ENCODE data around the gene NKX3-2.

Gene NKX3-2

DNA sequence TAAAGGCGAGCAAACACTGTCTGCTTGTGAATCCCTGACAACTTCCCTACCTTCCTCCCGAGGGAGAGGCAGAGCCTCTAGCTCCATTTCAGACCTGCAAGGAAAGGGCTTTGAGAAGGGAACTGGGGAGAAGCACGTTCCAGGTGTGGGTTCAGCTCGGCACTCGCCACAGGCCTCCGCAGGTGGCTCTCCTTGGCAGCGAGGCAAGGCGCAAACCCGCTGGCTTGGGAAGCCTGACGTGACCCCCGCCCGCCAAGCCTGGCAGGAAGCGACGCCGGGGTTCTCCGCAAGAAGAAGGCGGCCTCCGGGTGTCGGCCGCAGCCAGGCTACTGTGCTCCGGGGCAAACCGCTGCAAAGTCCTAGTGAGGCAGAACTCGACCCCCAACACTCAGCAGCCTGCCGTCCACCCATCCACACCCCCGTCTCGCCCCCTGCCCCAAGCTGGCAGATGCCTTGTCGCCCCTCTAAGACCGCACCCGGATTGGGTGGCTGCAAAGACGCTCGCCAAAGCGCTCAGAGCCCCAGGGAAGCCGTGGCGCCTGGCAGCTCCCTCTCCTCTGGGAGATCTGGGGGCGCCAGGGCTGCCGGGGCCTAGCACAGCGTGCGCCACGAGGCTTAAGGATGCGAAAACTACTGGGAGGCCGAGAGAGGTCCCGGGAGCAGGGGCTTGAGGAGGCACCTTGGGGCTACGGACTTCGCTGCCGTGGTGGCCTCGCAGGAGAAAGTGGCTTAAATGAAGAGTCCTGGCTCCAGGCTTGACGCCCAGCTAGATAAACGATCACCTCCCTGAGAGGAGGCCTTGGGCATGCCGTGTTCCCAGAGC is 21.8 kb downstream of the NKX3-2 start:
- no peak for TF ChIP-seq GATA1 (IDR thresholded peaks at IDR 0.05; ENCODE audit: low read depth, low read length)
- no peak for TF ChIP-seq POLR2A (IDR thresholded peaks at IDR 0.05; ENCODE audit: low read length)
- no peak for DNase-seq

DNA sequence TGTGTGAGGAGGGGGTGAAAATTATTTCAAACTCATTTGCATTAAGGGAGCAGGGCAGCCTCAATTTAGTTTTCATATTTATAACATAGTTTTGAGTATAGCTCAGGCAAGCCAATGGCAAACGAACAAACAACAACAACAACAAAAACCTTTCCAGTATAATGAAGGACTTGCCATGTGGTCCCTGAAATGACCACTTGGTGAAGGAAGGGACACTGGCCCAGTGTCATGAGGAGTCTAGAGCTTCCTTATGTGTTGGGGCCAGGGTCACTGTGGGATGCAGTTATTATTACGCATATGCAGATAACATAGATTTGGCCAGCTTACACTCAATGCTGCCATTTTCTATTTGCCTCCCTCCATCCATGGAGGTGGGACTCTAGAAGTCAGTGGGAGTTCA is 23.3 kb downstream of the NKX3-2 start:
- no peak for DNase-seq
- TF ChIP-seq POLR2A (IDR thresholded peaks at IDR 0.05; ENCODE audit: low read length): no peak
- no peak for TF ChIP-seq GATA1 (IDR thresholded peaks at IDR 0.05; ENCODE audit: low read depth, low read length)

DNA sequence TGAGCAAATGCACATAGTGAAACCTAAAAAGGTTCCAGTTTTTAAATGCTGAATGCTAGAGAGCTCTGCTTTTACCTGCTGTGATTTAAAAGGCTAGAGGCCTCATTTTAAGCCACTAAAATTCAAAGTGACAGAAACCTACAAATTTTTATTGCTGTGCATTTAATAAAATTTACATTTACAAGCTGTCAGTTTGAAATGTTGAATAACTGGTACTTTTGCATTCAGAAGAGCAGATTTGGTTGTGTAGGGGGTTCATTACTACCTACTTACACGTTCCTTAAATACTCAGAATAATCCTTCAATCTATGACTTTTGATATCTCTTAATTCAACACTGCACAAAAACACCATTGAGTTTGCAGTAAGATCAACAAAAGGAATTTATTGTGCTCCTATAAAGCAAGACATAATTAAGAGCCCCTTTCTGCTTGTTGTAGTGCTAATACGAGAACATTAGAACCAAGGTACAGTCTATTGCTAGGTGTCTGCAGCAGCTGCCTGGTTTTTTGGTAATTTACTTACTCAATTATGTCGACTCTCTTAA is 27.9 kb downstream of the NKX3-2 start:
- TF ChIP-seq POLR2A (IDR thresholded peaks at IDR 0.05; ENCODE audit: low read length) (no peak), GATA1 (IDR thresholded peaks at IDR 0.05; ENCODE audit: low read depth, low read length) (no peak)
- no peak for DNase-seq

DNA sequence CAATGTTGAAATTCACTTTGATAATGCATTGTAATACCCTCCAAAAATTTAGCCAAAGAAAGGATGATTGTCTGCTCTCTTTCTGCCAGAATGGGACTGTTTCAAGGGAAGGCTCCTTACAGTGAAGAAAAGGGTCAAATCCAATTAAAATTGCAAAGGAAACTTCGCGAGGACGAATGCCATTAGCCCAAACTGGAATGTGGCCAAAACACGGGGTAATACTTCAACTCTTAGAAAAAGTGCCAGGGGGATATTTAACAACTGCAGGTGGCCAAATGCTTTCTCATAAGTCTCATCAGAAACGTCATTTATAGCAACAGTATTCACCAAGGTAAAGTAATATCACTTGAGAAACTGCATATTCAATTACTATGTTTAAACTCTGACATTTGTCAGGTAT is 29.0 kb downstream of the NKX3-2 start:
- TF ChIP-seq POLR2A (IDR thresholded peaks at IDR 0.05; ENCODE audit: low read length) (no peak), GATA1 (IDR thresholded peaks at IDR 0.05; ENCODE audit: low read depth, low read length) (no peak)
- DNase-seq: no peak

DNA sequence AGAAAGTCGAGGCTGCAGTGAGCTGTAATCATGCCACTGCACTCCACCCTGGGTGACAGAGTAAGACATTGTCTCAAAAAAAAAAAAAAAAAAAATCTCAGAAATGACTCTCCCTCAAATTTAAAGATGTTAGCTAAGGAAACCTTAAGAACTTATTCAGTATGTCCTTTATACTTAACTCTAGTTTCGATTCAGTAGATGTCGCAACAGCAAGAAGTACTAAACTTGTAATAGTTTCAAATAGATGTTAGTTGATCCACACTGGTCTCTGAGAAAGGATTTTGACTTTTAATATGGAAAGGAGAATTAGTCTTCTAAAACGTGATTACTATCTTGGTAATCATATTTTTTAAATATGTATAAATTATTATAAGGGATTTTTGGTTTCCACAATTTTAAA is 29.6 kb downstream of the NKX3-2 start:
- TF ChIP-seq GATA1 (IDR thresholded peaks at IDR 0.05; ENCODE audit: low read depth, low read length) (no peak), POLR2A (IDR thresholded peaks at IDR 0.05; ENCODE audit: low read length) (no peak)
- no peak for DNase-seq

DNA sequence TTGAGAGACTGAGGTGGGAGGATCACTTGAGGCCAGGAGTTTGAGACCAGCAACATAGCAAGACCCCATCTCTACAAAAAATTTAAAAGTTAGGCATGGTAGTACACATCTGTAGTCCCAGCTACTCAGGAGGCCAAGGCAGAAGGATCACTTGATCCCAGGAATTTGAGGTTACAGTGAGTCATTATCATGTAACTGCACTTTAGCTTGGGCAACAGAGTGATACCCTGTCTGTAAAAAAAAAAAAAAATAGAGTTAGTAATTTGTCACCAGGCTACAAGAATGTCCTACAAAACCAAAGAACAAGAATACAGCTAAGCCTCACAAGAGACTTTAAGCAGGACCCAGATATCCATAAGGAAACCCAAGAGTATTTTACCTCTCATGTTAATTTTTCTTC is 33.2 kb downstream of the NKX3-2 start:
- DNase-seq: no peak

DNA sequence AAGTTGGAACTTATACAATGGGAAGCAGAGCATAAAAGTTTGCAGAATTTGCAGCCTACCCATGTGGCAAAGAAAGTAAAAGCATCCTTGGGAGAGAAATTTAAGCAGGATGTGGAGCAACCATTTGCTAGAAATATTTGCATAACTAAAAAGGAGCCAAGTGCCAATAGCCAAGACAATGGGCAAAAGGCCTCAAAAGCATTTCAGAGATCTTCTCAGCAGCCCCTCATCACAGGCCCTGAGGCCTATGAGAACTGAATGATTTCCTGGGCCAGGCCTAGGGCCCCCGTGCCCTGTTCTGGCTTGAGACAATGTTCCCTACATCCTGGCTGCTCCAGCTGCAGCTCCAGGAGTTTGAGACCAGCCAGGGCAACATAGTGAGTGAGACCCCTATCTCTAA is 34.9 kb downstream of the NKX3-2 start:
- TF ChIP-seq GATA1 (IDR thresholded peaks at IDR 0.05; ENCODE audit: low read depth, low read length) (no peak), POLR2A (IDR thresholded peaks at IDR 0.05; ENCODE audit: low read length) (no peak)
- DNase-seq: no peak

More for the DNA sequence above, 33.2 kb downstream of the NKX3-2 start:
- TF ChIP-seq POLR2A (IDR thresholded peaks at IDR 0.05; ENCODE audit: low read length): no peak
- TF ChIP-seq GATA1 (IDR thresholded peaks at IDR 0.05; ENCODE audit: low read depth, low read length): no peak

DNA sequence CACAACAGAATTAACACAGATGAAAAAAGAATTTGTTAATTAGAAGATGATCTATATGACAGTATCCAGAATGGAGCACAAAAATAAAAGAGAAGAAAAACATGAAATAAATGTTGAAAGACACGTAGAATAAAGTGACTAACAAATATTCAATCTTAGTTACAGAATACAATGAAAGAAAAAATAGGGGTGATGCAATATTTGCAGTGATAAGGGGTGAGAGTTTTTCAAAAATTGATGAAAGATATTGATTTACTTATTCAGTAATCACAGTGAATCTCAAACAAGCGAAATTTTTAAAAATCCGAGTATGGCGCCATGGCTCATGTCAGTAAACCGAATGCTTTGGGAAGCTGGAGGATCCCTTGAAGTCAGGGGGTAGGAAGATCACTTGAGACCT is 39.9 kb downstream of the NKX3-2 start:
- no peak for TF ChIP-seq POLR2A (IDR thresholded peaks at IDR 0.05; ENCODE audit: low read length)
- no peak for TF ChIP-seq GATA1 (IDR thresholded peaks at IDR 0.05; ENCODE audit: low read depth, low read length)
- DNase-seq: no peak

DNA sequence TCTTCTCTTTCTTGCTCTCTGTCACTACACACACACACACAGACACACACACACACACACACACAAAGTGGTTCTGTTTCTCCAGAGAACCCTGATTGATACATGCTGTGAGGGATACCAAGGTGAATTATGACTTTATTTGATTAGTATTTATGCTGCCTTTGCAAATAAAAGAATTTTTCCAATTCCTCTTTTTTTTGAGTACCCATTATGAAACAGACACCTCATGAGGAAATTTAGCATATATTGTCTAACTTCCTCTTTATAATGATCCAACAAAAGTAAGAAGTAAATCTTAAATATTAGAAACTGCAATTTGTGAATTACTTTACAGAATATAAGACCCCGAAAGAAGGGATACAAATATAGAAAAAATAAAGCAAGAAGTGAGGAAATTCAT is 45.8 kb downstream of the NKX3-2 start:
- no peak for TF ChIP-seq GATA1 (IDR thresholded peaks at IDR 0.05; ENCODE audit: low read depth, low read length)

DNA sequence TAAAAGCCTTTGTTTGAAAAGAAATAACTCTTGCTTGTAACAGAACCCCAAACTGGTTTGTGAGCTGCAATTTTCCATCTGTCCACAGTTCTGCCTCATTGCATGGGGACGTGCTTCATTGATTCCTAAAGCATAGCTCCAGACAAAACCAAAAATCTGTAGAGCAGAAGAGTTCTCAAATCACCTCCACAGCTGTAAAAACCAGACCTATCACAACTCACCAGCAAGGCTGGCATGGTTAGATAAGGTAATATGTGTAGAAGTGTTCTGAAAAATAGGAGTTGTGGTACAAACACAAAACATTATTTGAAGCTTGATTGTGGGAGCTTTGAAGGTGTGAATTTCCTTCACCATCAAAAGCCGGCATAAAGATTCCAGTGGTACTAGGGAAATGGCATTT is 47.7 kb downstream of the NKX3-2 start:
- DNase-seq: peak; percentile 3 to 29
- no peak for TF ChIP-seq POLR2A (IDR thresholded peaks at IDR 0.05; ENCODE audit: low read length)

More for the DNA sequence above, 45.8 kb downstream of the NKX3-2 start:
- no peak for DNase-seq

DNA sequence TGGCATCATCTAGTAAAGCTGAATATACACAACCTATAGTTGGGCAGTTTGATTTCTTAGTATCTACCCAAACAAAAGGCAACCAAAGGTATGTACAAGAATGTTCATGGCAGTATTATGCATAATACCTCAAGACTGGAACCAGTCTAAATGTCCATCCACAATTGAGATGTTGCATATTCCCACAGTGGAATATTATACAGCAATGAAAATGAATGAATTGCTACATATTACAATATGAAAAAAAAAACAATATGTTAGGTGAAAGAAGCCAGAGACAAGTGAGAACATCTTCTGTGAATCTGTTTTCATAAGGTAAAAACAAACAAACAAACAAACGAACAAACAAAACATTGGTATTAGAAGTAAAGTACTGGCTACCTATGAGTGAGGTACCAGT is 48.6 kb downstream of the NKX3-2 start:
- no peak for TF ChIP-seq GATA1 (IDR thresholded peaks at IDR 0.05; ENCODE audit: low read depth, low read length)
- TF ChIP-seq POLR2A (IDR thresholded peaks at IDR 0.05; ENCODE audit: low read length): no peak
- DNase-seq: no peak

DNA sequence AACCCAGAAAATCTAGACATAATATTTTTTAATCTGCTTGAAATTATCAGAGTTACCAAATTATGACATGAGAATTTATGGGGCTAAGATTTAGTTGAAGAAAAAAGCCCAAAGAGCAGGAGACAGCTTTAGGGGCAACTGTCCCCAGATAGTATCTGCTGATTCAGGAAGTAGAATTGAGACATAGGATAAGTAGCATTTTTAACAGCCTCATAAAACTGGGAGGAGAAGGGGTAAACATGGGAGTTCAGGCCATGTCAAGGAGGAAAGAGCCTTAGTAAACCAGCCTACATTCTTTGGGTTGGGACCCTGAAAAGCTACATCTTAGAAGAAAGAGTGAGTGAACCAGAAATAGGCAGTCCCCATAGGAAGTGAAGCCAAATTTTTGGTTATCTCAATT is 50.5 kb downstream of the NKX3-2 start:
- TF ChIP-seq GATA1 (IDR thresholded peaks at IDR 0.05; ENCODE audit: low read depth, low read length) (no peak), POLR2A (IDR thresholded peaks at IDR 0.05; ENCODE audit: low read length) (no peak)
- DNase-seq: no peak

DNA sequence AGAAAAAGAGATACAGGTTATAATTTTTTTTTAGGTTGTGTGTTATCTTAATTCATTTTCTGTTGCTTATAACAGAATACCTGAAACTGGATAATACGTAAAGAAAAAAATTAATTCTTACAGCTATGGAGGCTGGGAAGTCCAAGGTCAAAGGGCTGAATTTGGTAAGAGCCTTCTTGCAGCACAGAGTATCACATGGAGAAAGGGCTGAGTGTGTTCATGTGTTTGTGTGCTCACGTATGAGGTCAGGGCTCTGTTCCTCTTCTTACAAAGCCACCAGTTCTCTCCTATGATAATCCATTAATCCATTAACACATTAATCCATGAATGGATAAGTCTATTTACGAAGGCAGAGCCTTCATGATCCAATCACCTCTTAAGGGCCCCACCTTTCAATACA is 51.6 kb downstream of the NKX3-2 start:
- TF ChIP-seq POLR2A (IDR thresholded peaks at IDR 0.05; ENCODE audit: low read length) (no peak), GATA1 (IDR thresholded peaks at IDR 0.05; ENCODE audit: low read depth, low read length) (no peak)
- DNase-seq: no peak

Data from erythroblast (primary cell).